Neural progenitor cell (in vitro differentiated cells): ENCODE measurements around the gene COG5.

ENCODE experiments used
- CTCF ChIP-seq: fragments of 200-600 bp; sonication (generic); IDR thresholded peaks from 2 replicates; pipeline ENCODE4 v1.5.1; 2017; ENCODE audit warnings: antibody characterized with exemption, mild to moderate bottlenecking
- EZH2 ChIP-seq: fragments of 200-600 bp; sonication (generic); IDR thresholded peaks from 2 replicates; pipeline ENCODE4 v1.6.1; 2017; ENCODE audit warnings: antibody characterized with exemption, mild to moderate bottlenecking, moderate library complexity

GRCh38 chr7:107157091-107157490 is 406.6 kb downstream of the COG5 start:
- no peak for TF ChIP-seq EZH2
- TF ChIP-seq CTCF, result no peak
